ENCODE results near the gene OR9Q1. TPM values are rescaled to one million over a fixed set of nuclear protein-coding genes. Genes with fewer than 3 reads are reported as not detected.

The OR9Q1 gene
- total RNA-seq, 2 donors from 2014 or later, result not detected

DNA sequence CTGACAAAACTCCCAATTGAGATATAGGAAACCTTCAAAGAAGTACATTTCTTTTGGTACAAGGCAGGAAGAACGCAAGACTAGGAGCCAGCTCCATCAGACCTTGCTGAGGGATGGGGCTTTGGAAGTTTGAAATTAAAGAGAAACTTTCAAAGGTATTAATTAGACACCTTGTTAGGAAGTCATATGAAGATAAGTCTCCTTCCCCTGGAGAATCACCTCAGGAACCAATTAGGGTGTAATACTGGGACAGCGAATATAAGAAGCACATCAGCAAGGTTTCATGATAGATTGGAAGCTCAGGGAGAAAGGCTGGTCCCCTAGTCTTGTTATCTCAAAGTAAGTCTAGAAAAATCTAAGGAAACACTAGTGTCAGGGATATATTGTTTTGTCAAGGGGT, 165.1 kb downstream of the OR9Q1 start, which contains the start of gene OR9Q2:
OR9Q2 (plus strand) TSS at position 301 of the 400 bp plus-strand sequence. CDS start 1,421 bp downstream, outside the sequence.
- H3K4me1 ChIP-seq, result no peaks in the 10 kb centered on the region
- H3K4me3 ChIP-seq, result no peak within 1 kb of the TSS
- no peaks in the 10 kb centered on the region for H3K9me3 ChIP-seq
- TF ChIP-seq, protein P1, sequence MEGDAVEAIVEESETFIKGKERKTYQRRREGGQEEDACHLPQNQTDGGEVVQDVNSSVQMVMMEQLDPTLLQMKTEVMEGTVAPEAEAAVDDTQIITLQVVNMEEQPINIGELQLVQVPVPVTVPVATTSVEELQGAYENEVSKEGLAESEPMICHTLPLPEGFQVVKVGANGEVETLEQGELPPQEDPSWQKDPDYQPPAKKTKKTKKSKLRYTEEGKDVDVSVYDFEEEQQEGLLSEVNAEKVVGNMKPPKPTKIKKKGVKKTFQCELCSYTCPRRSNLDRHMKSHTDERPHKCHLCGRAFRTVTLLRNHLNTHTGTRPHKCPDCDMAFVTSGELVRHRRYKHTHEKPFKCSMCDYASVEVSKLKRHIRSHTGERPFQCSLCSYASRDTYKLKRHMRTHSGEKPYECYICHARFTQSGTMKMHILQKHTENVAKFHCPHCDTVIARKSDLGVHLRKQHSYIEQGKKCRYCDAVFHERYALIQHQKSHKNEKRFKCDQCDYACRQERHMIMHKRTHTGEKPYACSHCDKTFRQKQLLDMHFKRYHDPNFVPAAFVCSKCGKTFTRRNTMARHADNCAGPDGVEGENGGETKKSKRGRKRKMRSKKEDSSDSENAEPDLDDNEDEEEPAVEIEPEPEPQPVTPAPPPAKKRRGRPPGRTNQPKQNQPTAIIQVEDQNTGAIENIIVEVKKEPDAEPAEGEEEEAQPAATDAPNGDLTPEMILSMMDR (IDR thresholded peaks at IDR 0.05), result no peak
- H3K27ac ChIP-seq, result no peak within 1 kb of the TSS
- no peaks in the 10 kb centered on the region for H3K36me3 ChIP-seq
- H3K27me3 ChIP-seq, result no peaks in the 10 kb centered on the region
- no peak for DNase-seq
- intact Hi-C loops (cut with DNase I), result no loop called here
- no peak within 1 kb of the TSS for H3K9ac ChIP-seq (ENCODE audit: low read depth in 2 of 2, low read length in 2 of 2)

- TF ChIP-seq, protein P1 (IDR thresholded peaks at IDR 0.05), result no peak
- no peak overlapping the region for H3K9ac ChIP-seq (ENCODE audit: low read depth in 2 of 2, low read length in 2 of 2)
- no peaks in the 10 kb centered on the region for H3K4me1 ChIP-seq
- H3K9me3 ChIP-seq, result no peaks in the 10 kb centered on the region
- H3K27ac ChIP-seq, result peak overlapping the region; percentile 77
- no peaks in the 10 kb centered on the region for H3K36me3 ChIP-seq
- intact Hi-C loops (cut with DNase I), result no loop called here
- no peak overlapping the region for H3K4me3 ChIP-seq
- peak; percentile 68 for DNase-seq
- H3K27me3 ChIP-seq, result no peaks in the 10 kb centered on the region
Measured at GRCh38 chr11:58192229-58192628, 168.5 kb downstream of the OR9Q1 start.

DNA sequence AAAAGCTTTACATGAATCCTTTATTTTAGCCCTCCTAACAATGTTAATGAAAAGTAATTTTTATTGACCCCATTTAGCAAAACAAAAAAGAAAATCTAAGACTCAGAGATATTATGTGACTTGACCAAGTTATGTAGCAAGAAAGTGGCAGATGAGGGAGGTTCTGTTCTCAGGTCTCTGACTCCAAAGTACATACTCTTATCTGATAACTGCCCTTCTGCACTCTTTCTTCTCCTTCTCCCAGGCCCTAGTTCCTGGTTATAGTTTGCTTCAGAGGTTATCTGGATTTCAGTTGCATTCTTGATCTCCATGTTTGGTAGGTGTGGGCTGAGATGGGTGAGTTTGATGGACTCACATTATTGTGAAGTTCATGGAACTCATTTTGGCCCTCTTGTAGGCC, 169.7 kb downstream of the OR9Q1 start:
- Histone ChIP-seq H3K27ac (peak overlapping the region; percentile 77), H3K4me3 (no peak overlapping the region), H3K9ac (ENCODE audit: low read depth in 2 of 2, low read length in 2 of 2) (peak overlapping the region in 1 of 2 donors; percentile 7), H3K4me1 (no peaks in the 10 kb centered on the region), H3K27me3 (no peaks in the 10 kb centered on the region), H3K9me3 (no peaks in the 10 kb centered on the region), H3K36me3 (no peaks in the 10 kb centered on the region)
- intact Hi-C loops (cut with DNase I), result no loop called here
- DNase-seq, result peak; percentile 39
- TF ChIP-seq, protein P1 (IDR thresholded peaks at IDR 0.05), result no peak

DNA sequence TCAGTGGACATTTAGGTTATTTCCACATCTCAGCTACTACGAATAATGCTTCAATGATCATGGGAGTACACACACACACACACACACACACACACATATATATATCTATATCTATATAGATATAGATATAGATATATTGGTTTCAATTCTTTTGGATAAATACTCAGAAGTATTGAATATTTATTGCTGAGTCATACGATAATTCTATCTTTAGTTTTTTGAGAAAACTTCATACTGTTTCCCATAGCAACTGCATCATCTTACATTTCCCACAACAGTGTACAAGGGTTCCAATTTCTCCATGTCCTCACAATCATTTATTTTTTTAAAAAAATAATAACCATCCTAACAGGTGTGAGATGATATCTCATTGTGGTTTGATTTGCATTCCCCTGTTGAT, 172.3 kb downstream of the OR9Q1 start:
- H3K27ac ChIP-seq, result no peak overlapping the region
- intact Hi-C loops (cut with DNase I), result no loop called here
- TF ChIP-seq, protein P1 (IDR thresholded peaks at IDR 0.05), result no peak
- no peaks in the 10 kb centered on the region for H3K36me3 ChIP-seq
- H3K27me3 ChIP-seq, result no peaks in the 10 kb centered on the region
- H3K4me3 ChIP-seq, result no peak overlapping the region
- no peak overlapping the region for H3K9ac ChIP-seq (ENCODE audit: low read depth in 2 of 2, low read length in 2 of 2)
- no peaks in the 10 kb centered on the region for H3K9me3 ChIP-seq
- no peak for DNase-seq
- no peaks in the 10 kb centered on the region for H3K4me1 ChIP-seq

GRCh38 chr11:58199271-58199670, 175.6 kb downstream of the OR9Q1 start:
- TF ChIP-seq, protein P1 (IDR thresholded peaks at IDR 0.05), result no peak
- Histone ChIP-seq H3K27me3 (no peaks in the 10 kb centered on the region), H3K4me1 (no peaks in the 10 kb centered on the region), H3K27ac (no peak overlapping the region), H3K36me3 (no peaks in the 10 kb centered on the region), H3K9me3 (no peaks in the 10 kb centered on the region), H3K9ac (ENCODE audit: low read depth in 2 of 2, low read length in 2 of 2) (no peak overlapping the region), H3K4me3 (no peak overlapping the region)
- intact Hi-C loops (cut with DNase I), result no loop called here
- no peak for DNase-seq

All from colonic mucosa (tissue), 4 donors.